AG04449 (cell line): ENCODE data around the gene CERS5.

ENCODE experiments used
- CTCF ChIA-PET: fragments of 350-600 bp; formaldehyde crosslinking; extraction: SDS; loops from one replicate; lab custom pipeline; 2021; ENCODE audit warnings: antibody characterized with exemption; lab: Yijun Ruan, JAX
- POLR2A ChIA-PET: fragments of 400-600, 350-600 bp; formaldehyde crosslinking; extraction: SDS; loops from one replicate; lab custom pipeline; 2020; ENCODE audit warnings: antibody characterized with exemption, inconsistent platforms; lab: Yijun Ruan, JAX
- DNase-seq: peaks from one replicate; pipeline ENCODE4 v3.0.0-alpha.2; 2010; ENCODE audit warnings: low read depth, low spot score
- H3K4me3 ChIP-seq: 2 replicates; pipeline ENCODE4 v1.5.1; 2011; ENCODE audit warnings: low read depth, mild to moderate bottlenecking, control low read depth, low read length
- TF ChIP-seq, protein P1 (sequence below): IDR thresholded peaks from one replicate; pipeline ENCODE4 v1.5.1; 2011; ENCODE audit warnings: mild to moderate bottlenecking, moderate library complexity, low read length, control low read depth, inconsistent platforms; ENCODE audit not compliant: insufficient read depth; ENCODE audit errors: missing control alignments

The CERS5 gene

DNA sequence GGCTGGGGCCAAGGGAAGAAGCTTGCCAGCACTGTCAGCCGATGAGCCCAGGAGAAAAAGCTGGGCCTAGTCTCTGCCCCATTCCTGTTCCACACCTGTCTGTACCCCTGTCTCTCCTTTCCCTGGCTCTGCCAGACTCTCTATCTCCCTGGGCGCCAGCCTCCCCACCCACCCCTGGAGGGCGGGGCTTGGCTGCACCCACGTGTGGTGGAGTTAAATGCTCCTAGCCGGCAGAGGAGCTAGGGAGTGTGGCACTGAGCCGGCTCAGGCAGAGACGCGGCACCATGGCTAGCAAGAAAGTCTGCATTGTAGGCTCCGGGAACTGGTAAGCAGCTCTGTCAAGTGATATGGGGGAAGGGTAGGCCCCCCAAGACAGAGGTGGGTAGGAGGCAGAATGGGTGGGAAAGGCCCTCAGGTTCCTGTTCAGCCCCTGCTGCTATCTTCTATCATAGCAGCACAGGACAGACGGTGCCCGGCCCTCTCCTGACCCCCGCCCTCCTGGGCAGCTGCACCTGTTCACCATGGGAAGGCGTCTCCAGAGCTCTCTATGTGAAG is 63.3 kb downstream of the CERS5 start, which contains the start of gene GPD1:
GPD1 (plus strand) TSS at position 242 of the 555 bp plus-strand sequence; CDS start at position 285, 43 bp downstream.
- ChIA-PET CTCF (interaction anchor here (0.8 to 7.0 kb wide), 12 partner anchors 6 to 211 kb away, joined by 3 to 144 read pairs (median 6); partner anchors contain the start of genes COX14 and SMARCD1), POLR2A (interaction anchor here (1.2 to 3.0 kb wide), 2 partner anchors 8 to 15 kb away, joined by 3 to 17 read pairs; partner anchors contain the start of gene COX14)
- H3K4me3 ChIP-seq, result no peak within 1 kb of the TSS
- no peak for DNase-seq
- TF ChIP-seq, protein P1, sequence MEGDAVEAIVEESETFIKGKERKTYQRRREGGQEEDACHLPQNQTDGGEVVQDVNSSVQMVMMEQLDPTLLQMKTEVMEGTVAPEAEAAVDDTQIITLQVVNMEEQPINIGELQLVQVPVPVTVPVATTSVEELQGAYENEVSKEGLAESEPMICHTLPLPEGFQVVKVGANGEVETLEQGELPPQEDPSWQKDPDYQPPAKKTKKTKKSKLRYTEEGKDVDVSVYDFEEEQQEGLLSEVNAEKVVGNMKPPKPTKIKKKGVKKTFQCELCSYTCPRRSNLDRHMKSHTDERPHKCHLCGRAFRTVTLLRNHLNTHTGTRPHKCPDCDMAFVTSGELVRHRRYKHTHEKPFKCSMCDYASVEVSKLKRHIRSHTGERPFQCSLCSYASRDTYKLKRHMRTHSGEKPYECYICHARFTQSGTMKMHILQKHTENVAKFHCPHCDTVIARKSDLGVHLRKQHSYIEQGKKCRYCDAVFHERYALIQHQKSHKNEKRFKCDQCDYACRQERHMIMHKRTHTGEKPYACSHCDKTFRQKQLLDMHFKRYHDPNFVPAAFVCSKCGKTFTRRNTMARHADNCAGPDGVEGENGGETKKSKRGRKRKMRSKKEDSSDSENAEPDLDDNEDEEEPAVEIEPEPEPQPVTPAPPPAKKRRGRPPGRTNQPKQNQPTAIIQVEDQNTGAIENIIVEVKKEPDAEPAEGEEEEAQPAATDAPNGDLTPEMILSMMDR, result no peak

DNA sequence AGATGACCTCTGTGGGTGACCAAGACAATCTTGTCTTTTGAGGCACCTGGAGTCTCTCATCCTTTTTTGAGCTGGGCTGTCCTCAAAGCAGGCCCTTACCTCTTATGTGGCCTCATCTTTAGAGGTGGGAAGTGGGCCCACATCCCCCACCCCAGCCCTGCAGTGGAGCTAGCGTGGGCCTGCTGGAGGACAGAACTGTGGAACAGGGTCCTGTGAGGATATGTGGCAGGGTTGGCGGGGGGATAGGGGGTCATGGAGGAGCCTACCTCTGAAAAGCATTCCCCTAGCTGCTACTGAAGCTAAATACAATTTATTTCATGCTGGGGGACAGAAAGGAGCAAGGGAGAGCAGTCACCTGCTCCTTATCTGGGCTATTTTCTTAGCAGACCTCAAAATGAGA is 63.8 kb downstream of the CERS5 start:
- DNase-seq, result no peak
- H3K4me3 ChIP-seq, result no peak overlapping the region
- TF ChIP-seq, protein P1, result no peak
- ChIA-PET POLR2A (interaction anchor here (1.2 to 3.0 kb wide), 2 partner anchors 9 to 15 kb away, joined by 3 to 17 read pairs; partner anchors contain the start of gene COX14), CTCF (interaction anchor here (0.8 to 7.0 kb wide), 14 partner anchors 7 to 211 kb away, joined by 3 to 144 read pairs (median 4); partner anchors contain the start of genes COX14 and SMARCD1)

DNA sequence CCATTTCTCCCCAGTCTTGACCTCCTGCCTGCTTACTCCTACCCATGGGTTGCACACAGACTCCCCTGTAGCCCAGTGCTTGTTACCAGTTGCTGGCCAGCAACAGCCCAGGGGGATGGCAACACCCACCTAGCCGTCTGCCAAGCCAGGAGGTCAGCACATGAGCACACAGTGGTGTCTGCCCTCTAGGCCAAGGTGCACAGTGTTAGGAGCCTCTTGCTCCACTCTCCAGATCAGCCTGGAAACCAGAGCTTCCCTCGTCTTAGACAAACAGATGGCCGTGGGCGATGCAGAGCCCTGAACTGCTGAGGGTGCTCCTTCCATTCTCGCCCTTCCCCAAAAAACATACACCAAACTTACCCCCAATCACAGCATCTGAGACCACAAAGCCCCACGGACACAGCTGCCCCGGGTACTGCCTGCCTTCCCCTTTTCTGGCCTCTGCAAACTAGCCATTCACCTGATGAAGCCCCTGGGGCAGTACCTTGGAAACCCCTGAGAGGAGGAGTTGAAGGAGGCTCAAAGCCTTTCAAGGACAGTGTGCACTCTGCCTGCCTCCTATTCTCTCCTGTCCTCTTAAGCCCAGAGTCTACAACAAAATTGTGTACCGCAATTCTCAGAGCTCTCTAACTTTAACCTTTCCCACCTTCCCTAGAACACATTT is 64.4 kb downstream of the CERS5 start:
- DNase-seq, result no peak
- CTCF ChIA-PET, result interaction anchor here (0.8 to 7.0 kb wide), 17 partner anchors 7 to 212 kb away, joined by 3 to 144 read pairs (median 3); partner anchors contain the start of genes COX14 and SMARCD1
- TF ChIP-seq, protein P1, result no peak
- POLR2A ChIA-PET, result interaction anchor here (1.2 to 3.0 kb wide), 2 partner anchors 9 to 16 kb away, joined by 3 to 17 read pairs; partner anchors contain the start of gene COX14
- H3K4me3 ChIP-seq, result no peak overlapping the region

DNA sequence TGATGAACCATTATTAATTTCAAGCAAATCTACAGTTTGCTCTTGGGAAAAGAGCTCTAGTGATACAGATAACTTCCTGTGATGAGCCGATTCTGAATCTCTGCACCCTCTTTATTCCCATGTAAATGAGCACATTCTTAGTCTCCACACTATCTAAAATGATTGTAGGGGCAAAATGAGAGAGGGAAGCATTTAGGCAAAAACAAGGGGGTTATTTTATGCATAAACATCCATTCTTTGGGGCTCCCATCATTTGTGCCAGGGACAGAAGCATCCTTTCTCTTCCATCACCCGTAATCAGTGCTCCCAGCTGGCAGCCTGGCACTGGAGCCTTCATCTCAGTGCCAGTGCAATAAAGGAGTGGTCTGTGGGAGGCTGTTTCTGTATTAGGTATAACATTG is 65.0 kb downstream of the CERS5 start:
- CTCF ChIA-PET, result interaction anchor here (0.8 to 7.0 kb wide), 10 partner anchors 8 to 213 kb away, joined by 3 to 144 read pairs (median 5); partner anchors contain the start of genes COX14 and SMARCD1
- H3K4me3 ChIP-seq, result no peak overlapping the region
- POLR2A ChIA-PET, result interaction anchor here (1.0 to 3.0 kb wide), 3 partner anchors 10 to 119 kb away, joined by 3 to 17 read pairs (median 3); partner anchors contain the start of gene COX14
- DNase-seq, result no peak
- TF ChIP-seq, protein P1, result no peak

DNA sequence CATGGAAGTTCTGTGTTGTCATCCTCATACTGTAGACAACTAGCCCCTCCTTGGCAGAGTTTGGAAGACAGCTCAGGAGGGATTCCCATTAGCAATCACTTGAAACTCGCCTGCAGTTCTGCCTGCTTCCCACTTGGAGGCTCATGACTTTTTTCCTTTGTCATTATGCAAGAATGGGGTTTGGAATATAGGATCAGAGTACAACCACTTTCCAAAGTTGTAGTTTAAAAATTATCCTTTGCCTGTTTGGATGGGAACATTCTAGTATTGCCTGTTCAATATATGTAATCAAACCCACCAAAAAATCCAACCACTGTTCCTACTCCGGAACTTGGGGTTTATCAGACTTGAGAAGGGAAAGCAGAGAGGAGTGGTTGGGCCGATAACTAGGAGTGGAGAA is 65.5 kb downstream of the CERS5 start:
- TF ChIP-seq, protein P1, result peak; percentile 46
- no peak for DNase-seq
- ChIA-PET POLR2A (interaction anchor here (0.8 to 3.0 kb wide), 4 partner anchors 10 to 120 kb away, joined by 3 to 17 read pairs (median 3); partner anchors contain the start of gene COX14), CTCF (interaction anchor here (0.8 to 7.0 kb wide), 9 partner anchors 8 to 213 kb away, joined by 3 to 144 read pairs (median 6); partner anchors contain the start of genes COX14 and SMARCD1)
- no peak overlapping the region for H3K4me3 ChIP-seq

DNA sequence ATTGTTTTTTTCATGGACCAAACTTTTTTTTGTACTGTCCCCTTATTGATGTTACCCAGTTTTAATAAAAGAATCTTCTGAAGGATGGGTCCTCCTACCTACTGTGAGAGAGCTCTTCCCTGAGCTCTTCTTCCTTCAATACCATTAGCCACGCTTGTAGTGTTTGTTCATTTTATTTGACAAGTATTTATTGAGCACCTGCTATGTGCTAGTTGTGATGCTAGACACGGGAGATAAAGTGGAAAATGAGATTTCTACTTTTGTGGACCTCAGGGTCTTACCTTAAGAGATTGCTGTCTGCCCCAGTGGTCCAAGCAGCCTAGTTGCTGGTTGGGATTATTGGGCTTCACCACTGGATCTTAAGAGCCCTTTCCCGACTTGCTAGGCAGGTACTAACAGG is 66.6 kb downstream of the CERS5 start:
- CTCF ChIA-PET, result interaction anchor here (0.5 to 7.0 kb wide), 6 partner anchors 10 to 75 kb away, joined by 3 to 144 read pairs (median 3); partner anchors contain the start of gene COX14
- H3K4me3 ChIP-seq, result no peak overlapping the region
- POLR2A ChIA-PET, result no interaction called here
- no peak for DNase-seq
- TF ChIP-seq, protein P1, result no peak
